HCT116 (cell line): ENCODE measurements around the gene RHBDF1. TPM values are rescaled to one million over a fixed set of nuclear protein-coding genes. Genes with fewer than 3 reads are reported as not detected.

Source experiments
- ATAC-seq: fragments of 200-7000 bp; cut with Tn5 transposase; 2 replicates; pipeline ENCODE4 v1.9.1; 2020; ENCODE audit warnings: mild to moderate bottlenecking, moderate library complexity
- BruUV-seq: library from RNA; stranded (reverse); fragments of 400-500 nt; replicated peaks from 2 replicates; lab custom pipeline; 2021; lab: Mats Ljungman, UMichigan
- CTCF ChIA-PET: fragments of 300-600 bp; sonication (Branson Sonifier 250); formaldehyde crosslinking; loops from one replicate; lab custom pipeline; 2021; ENCODE audit warnings: antibody characterized with exemption; lab: Charles Lee
- POLR2A ChIA-PET: fragments of 300-600, 350-600 bp; sonication (Branson Sonifier 250); formaldehyde crosslinking; loops from one replicate; lab custom pipeline; 2021; ENCODE audit warnings: antibody characterized with exemption; lab: Charles Lee
- RAD21 ChIA-PET, 2 experiments: fragments of 300-600 bp; sonication (Branson Sonifier 250); formaldehyde crosslinking; loops; one replicate each; lab custom pipeline; 2023; ENCODE audit warnings: low total read pairs in 2 of 2; ENCODE audit not compliant: uncharacterized antibody in 2 of 2, unreplicated experiment in 2 of 2, low non-redundant PET in 1 of 2; lab: Charles Lee
- DNase-seq: peaks from one replicate; pipeline ENCODE4 v3.0.0-alpha.2; 2010; ENCODE audit warnings: low read depth, low spot score
- H2AFZ ChIP-seq: fragments of 200-600 bp; shearing (Covaris generic), sonication (generic); 2 replicates; pipeline ENCODE4 v1.6.1; 2017; ENCODE audit warnings: low read depth, mixed run types, mixed read lengths, antibody characterized with exemption, low read length; ENCODE audit not compliant: poor library complexity, severe bottlenecking
- H3K27ac ChIP-seq: 2 replicates; pipeline ENCODE4 v1.5.1; 2012; ENCODE audit warnings: low read depth, low read length
- H3K27me3 ChIP-seq: fragments of 200-600 bp; sonication (generic); 2 replicates; pipeline ENCODE4 v1.6.1; 2016; ENCODE audit warnings: mixed run types, low read length, mixed read lengths; ENCODE audit not compliant: insufficient read depth
- H3K36me3 ChIP-seq, 2 experiments: fragments of 200-500 bp in 1 of 2; fragments of 200-600 bp in 1 of 2; sonication (Bioruptor generic) in 1 of 2; sonication (generic) in 1 of 2; 2 replicates each; pipeline versions ENCODE4 v1.5.1 to v1.6.1; 2014 to 2016; ENCODE audit warnings: low read length in 2 of 2, inconsistent platforms in 1 of 2, mixed read lengths in 1 of 2, mixed run types in 1 of 2; ENCODE audit not compliant: insufficient read depth in 2 of 2, control insufficient read depth in 1 of 2
- H3K4me1 ChIP-seq, 2 experiments: fragments of 200-600 bp in 1 of 2; sonication (generic) in 1 of 2; 2 replicates each; pipeline versions ENCODE4 v1.5.1 to v1.6.1; 2012 to 2017; ENCODE audit warnings: low read length in 2 of 2, inconsistent platforms in 1 of 2, mild to moderate bottlenecking in 1 of 2, mixed read lengths in 1 of 2, mixed run types in 1 of 2, moderate library complexity in 1 of 2; ENCODE audit not compliant: insufficient read depth in 2 of 2, control insufficient read depth in 1 of 2
- H3K4me2 ChIP-seq: fragments of 200-600 bp; sonication (generic); 2 replicates; pipeline ENCODE4 v1.6.1; 2017; ENCODE audit warnings: mixed run types, low read length, mixed read lengths
- H3K4me3 ChIP-seq, 2 experiments: fragments of 200-600 bp in 1 of 2; sonication (generic) in 1 of 2; replicated peaks in 1 of 2; 2 replicates each; pipeline ENCODE4 v1.5.1; 2011 to 2016; ENCODE audit warnings: low read length in 2 of 2, control low read depth in 1 of 2, low read depth in 1 of 2, mild to moderate bottlenecking in 1 of 2, mixed read lengths in 1 of 2, mixed run types in 1 of 2
- H3K79me2 ChIP-seq: fragments of 200-600 bp; sonication (generic); 2 replicates; pipeline ENCODE4 v1.6.1; 2017; ENCODE audit warnings: mild to moderate bottlenecking, mixed run types, low read length, moderate library complexity, mixed read lengths; ENCODE audit not compliant: insufficient read depth
- H3K9ac ChIP-seq: fragments of 200-600 bp; sonication (generic); 2 replicates; pipeline ENCODE4 v1.6.1; 2016; ENCODE audit warnings: low read length, mixed read lengths
- H3K9me2 ChIP-seq: fragments of 200-600 bp; sonication (generic), shearing (Covaris generic); 2 replicates; pipeline ENCODE4 v1.6.1; 2017; ENCODE audit warnings: mixed run types, mild to moderate bottlenecking, moderate library complexity; ENCODE audit not compliant: insufficient read depth
- H3K9me3 ChIP-seq, 2 experiments: fragments of 200-500 bp in 1 of 2; fragments of 200-600 bp in 1 of 2; sonication (Bioruptor generic) in 1 of 2; sonication (generic) in 1 of 2; 2 replicates each; pipeline ENCODE4 v1.6.1; 2014 to 2017; ENCODE audit warnings: low read length in 2 of 2, mixed read lengths in 2 of 2, inconsistent platforms in 1 of 2, low read depth in 1 of 2, mild to moderate bottlenecking in 1 of 2, mixed run types in 1 of 2, moderate library complexity in 1 of 2; ENCODE audit not compliant: control insufficient read depth in 1 of 2, insufficient read depth in 1 of 2
- H4K20me1 ChIP-seq: fragments of 200-600 bp; sonication (generic), shearing (Covaris generic); 2 replicates; pipeline ENCODE4 v1.6.1; 2017; ENCODE audit warnings: mixed run types, mild to moderate bottlenecking, moderate library complexity; ENCODE audit not compliant: insufficient read depth
- CBX3 ChIP-seq: IDR thresholded peaks from 2 replicates; pipeline ENCODE4 v1.6.1; 2012; ENCODE audit warnings: low read depth
- EZH2phosphoT487 ChIP-seq: fragments of 200-600 bp; IDR thresholded peaks from 2 replicates; pipeline ENCODE4 v1.6.1; 2018; ENCODE audit warnings: antibody characterized with exemption, borderline replicate concordance
- RAD21 ChIP-seq: IDR thresholded peaks from 2 replicates; pipeline ENCODE4 v1.6.1; 2012; ENCODE audit warnings: low read depth, mild to moderate bottlenecking
- SP1 ChIP-seq: IDR thresholded peaks from 2 replicates; pipeline ENCODE4 v1.6.1; 2012; ENCODE audit warnings: low read depth
- TCF7L2 ChIP-seq: IDR thresholded peaks from 2 replicates; pipeline ENCODE4 v1.7.0; 2011; ENCODE audit warnings: borderline replicate concordance, inconsistent platforms; ENCODE audit not compliant: insufficient read depth, insufficient read length; ENCODE audit errors: extremely low read depth
- intact Hi-C: fragments of 100-400 bp; cut with micrococcal nuclease; formaldehyde crosslinking; loops from 2 replicates; pipeline ENCODE4 v1.10.0; 2022
- total RNA-seq: library from RNA; stranded (reverse); gene quantifications from one replicate; pipeline ENCODE4 v1.2.1, GENCODE V29; 2021; ENCODE audit not compliant: unreplicated experiment

Gene RHBDF1
- total RNA-seq, 1 experiment from 2014 or later, result 19.8 TPM

DNA sequence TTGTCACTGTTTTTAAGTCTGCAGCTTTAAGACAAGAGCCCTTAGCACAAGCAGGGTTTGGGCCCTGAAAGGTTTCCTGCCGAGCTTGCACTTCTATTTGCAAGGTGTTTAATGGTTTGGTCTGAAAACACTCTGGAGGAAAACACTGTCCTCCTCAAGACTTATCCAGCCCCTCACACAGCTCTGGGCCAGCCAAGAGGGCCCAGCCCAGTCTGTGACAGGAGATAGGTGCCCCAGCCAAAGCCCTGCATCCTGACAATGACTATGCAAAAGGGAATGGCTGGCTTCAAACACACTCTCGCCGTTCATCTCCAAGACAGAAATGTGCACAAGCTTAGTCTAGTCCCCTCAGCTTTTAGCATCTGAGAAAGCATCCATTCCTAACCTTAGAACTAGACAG is 32.5 kb upstream of the RHBDF1 start:
- Histone ChIP-seq H3K9me3 (no peaks in the 10 kb centered on the region), H3K9me2 (no peaks in the 10 kb centered on the region), H3K27me3 (no peaks in the 10 kb centered on the region), H3K79me2 (no peaks in the 10 kb centered on the region), H3K9ac (no peak overlapping the region), H3K4me3 (no peak overlapping the region), H4K20me1 (no peaks in the 10 kb centered on the region), H3K4me2 (no peak overlapping the region), H3K36me3 (no peaks in the 10 kb centered on the region; a peak in 2 of 4 replicates), H2AFZ (no peak overlapping the region), H3K27ac (no peak overlapping the region), H3K4me1 (peaks cover 0 to 9% of the 10 kb centered on the region in 2 experiments; a peak in 3 of 4 replicates)
- intact Hi-C loops, result no loop called here
- ATAC-seq (no peak), DNase-seq (no peak)
- no TSS peak for BruUV-seq
- no peak for TF ChIP-seq CBX3
- no peak for TF ChIP-seq RAD21
- no peak for TF ChIP-seq TCF7L2
- no peak for TF ChIP-seq SP1
- TF ChIP-seq EZH2phosphoT487, result no peak
- ChIA-PET RAD21 (no interaction called here), POLR2A (no interaction called here), CTCF (no interaction called here)

DNA sequence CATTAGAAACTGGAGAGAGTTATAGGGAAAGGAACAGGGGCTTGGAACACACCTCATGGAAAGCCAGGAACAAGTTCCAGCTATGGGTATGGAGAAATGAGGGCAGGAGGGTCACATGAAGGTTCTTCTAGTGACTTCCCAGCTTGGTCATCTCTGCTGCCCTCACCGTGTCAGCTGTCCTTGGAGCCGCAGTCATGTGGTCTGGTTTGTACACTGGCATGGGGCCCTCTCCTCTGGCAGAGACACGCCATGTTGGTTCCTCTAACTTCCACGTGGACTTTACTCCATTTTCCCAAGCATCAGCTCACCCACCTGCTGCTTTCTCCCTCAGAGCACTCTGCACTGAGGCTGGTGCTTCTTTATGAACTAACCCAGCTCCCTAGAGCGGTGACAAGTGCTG is 31.9 kb upstream of the RHBDF1 start:
- ChIA-PET CTCF (interaction anchor here (1.8 kb wide), 1 partner anchor 39 kb away, joined by 4 read pairs; no protein-coding TSS in a partner anchor), RAD21 (no interaction called here), POLR2A (no interaction called here)
- no peaks in the 10 kb centered on the region for H3K9me2 ChIP-seq
- intact Hi-C loops, result no loop called here
- no peaks in the 10 kb centered on the region; a peak in 2 of 4 replicates for H3K36me3 ChIP-seq
- H3K4me1 ChIP-seq, result peaks cover 0 to 6% of the 10 kb centered on the region in 2 experiments; a peak in 3 of 4 replicates
- ATAC-seq, result no peak
- H3K27ac ChIP-seq, result no peak overlapping the region
- H3K9ac ChIP-seq, result no peak overlapping the region
- H3K4me2 ChIP-seq, result no peak overlapping the region
- BruUV-seq, result no TSS peak
- no peak overlapping the region for H2AFZ ChIP-seq
- H4K20me1 ChIP-seq, result no peaks in the 10 kb centered on the region
- no peak for TF ChIP-seq CBX3
- no peaks in the 10 kb centered on the region for H3K79me2 ChIP-seq
- H3K9me3 ChIP-seq, result no peaks in the 10 kb centered on the region
- H3K4me3 ChIP-seq, result no peak overlapping the region
- DNase-seq, result no peak
- no peaks in the 10 kb centered on the region for H3K27me3 ChIP-seq
